BE2C (cell line): ENCODE results near the gene EXOC4.

Source experiments
- DNase-seq: peaks from one replicate; pipeline ENCODE4 v3.0.0-alpha.2; 2020
- H3K27me3 ChIP-seq: fragments of 250-450 bp; sonication (Bioruptor Pico); 2 replicates; pipeline ENCODE4 v1.5.1; 2020; ENCODE audit warnings: mild to moderate bottlenecking
- H3K36me3 ChIP-seq: fragments of 250-450 bp; sonication (Bioruptor Pico); 2 replicates; pipeline ENCODE4 v1.5.1; 2020; ENCODE audit warnings: mild to moderate bottlenecking
- H3K4me1 ChIP-seq: fragments of 250-450 bp; sonication (Bioruptor Pico); 2 replicates; pipeline ENCODE4 v1.5.1; 2020
- H3K4me3 ChIP-seq: 2 replicates; pipeline ENCODE4 v1.5.1; 2011; ENCODE audit warnings: low read depth, low read length
- H3K9me3 ChIP-seq: fragments of 250-450 bp; sonication (Bioruptor Pico); 2 replicates; pipeline ENCODE4 v1.5.1; 2020
- TF ChIP-seq, protein P1 (sequence below): IDR thresholded peaks from 2 replicates; pipeline ENCODE4 v1.5.1; 2012; ENCODE audit warnings: mild to moderate bottlenecking, low read depth, low read length

Gene EXOC4

DNA sequence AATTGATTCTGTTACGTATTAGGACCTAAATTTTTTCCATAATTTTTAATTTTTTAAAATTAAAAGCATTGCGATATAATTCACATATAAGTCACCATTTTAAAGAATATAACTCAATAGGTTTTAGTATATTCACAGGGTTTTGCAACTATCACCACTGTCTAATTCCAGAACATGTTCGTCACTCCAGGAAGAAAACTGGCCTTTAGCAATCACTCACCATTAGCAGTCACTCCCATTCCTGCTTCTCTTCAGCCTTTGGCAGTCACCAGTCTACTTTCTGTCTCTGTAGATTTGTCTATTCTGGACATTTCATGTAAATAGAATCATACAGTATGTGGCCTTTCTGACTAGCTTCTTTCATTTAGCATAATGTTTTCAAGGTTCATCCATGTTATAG is 176.5 kb downstream of the EXOC4 start:
- no peaks in the 10 kb centered on the region for H3K27me3 ChIP-seq
- no peaks in the 10 kb centered on the region; the same call in 1 of the 2 replicates for H3K36me3 ChIP-seq
- no peak overlapping the region for H3K4me3 ChIP-seq
- H3K4me1 ChIP-seq, result peaks cover 8% of the 10 kb centered on the region
- DNase-seq, result no peak
- no peaks in the 10 kb centered on the region; the same call in 1 of the 2 replicates for H3K9me3 ChIP-seq
- TF ChIP-seq, protein P1, sequence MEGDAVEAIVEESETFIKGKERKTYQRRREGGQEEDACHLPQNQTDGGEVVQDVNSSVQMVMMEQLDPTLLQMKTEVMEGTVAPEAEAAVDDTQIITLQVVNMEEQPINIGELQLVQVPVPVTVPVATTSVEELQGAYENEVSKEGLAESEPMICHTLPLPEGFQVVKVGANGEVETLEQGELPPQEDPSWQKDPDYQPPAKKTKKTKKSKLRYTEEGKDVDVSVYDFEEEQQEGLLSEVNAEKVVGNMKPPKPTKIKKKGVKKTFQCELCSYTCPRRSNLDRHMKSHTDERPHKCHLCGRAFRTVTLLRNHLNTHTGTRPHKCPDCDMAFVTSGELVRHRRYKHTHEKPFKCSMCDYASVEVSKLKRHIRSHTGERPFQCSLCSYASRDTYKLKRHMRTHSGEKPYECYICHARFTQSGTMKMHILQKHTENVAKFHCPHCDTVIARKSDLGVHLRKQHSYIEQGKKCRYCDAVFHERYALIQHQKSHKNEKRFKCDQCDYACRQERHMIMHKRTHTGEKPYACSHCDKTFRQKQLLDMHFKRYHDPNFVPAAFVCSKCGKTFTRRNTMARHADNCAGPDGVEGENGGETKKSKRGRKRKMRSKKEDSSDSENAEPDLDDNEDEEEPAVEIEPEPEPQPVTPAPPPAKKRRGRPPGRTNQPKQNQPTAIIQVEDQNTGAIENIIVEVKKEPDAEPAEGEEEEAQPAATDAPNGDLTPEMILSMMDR, result no peak

DNA sequence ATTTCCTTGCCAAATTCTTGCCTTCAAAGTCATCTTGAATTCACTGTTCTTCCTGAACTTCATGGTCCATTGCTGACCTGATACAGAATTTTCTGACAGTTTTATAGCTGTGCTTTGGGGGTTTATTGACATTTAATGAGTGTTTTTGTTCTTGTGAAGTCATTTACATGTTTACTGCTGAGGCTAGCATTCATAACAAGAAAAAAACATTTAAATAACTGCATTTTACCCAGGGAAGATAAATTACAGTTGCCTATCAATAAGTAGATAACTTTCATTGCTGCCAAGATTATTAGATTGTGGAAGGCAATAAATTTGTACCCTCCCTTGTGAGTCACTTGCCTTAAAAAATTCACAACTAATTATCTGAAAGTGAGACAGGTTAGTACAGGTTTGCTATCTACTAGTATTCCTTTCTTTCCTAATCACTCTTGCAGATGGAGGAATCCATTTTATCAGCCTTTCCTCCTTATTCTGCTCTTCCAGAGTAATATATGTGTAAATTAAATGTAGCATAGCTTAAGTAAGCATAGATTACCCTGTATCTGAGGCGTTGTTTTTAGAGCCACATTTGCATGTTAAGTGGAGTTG is 178.4 kb downstream of the EXOC4 start:
- DNase-seq, result no peak
- Histone ChIP-seq H3K9me3 (no peaks in the 10 kb centered on the region; the same call in 1 of the 2 replicates), H3K27me3 (no peaks in the 10 kb centered on the region), H3K4me1 (peaks cover 11% of the 10 kb centered on the region), H3K4me3 (no peak overlapping the region), H3K36me3 (no peaks in the 10 kb centered on the region)
- TF ChIP-seq, protein P1, result no peak

DNA sequence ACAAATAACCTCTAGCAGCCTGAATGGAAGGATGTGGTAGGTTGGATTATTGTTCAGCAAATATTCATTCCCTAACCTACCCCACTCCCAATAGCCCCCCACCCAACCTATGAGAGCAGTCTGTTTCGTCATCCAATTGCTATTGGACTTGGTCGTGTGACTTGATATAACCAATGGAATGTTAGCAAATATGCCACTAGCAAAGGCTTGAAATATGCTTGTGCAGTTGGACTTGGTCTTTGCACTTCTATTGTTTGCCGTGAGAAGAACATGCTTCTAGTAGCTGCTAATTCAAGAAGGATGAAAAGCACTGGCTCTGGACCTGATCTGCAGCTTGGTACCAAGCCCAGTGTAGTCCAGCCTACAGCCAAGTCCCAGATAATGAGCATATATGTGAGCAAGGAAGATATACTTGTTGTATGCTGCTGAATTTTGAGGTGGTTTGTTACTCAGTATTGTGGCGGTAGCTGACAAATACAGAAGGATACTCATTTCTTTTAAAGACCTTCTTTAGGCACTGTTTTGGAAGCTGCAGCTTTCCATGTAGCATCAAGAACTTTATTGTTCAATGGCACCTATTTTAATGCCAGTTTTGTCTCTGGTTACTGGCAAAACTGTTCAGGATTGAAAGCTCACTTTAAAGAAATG is 180.4 kb downstream of the EXOC4 start:
- TF ChIP-seq, protein P1, result no peak
- Histone ChIP-seq H3K27me3 (no peaks in the 10 kb centered on the region), H3K36me3 (no peaks in the 10 kb centered on the region), H3K9me3 (no peaks in the 10 kb centered on the region), H3K4me3 (no peak overlapping the region), H3K4me1 (peaks cover 14% of the 10 kb centered on the region)
- no peak for DNase-seq

DNA sequence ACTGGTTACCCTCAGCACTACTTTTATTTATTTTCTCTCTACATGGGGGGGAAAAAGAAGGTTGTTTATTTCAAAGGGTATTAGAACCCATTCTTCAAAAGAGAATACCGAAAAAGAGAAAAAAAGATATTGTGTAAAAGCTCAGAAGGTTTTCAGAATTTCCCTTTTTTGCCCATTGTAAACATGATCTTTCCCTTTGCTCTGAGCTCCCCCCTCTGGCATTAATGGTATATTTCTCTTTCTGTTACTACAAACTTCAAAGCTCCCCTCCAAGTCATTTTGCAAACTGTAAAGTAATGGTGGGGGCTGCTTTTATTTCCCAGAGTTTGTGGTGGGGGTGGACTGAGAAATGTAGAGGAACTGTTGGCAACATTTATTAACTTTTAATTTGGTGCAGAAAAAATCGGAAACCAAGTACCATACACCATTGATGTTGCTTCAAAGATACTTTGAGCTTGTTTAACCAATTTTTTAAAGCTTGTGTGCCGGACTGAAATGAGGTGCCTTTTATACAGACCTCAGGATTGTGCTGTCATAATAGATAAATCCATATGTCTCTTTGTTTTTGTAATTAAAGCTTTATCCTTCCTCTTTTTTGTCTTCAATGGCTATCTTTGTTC is 181.5 kb downstream of the EXOC4 start:
- no peaks in the 10 kb centered on the region for H3K27me3 ChIP-seq
- H3K4me3 ChIP-seq, result no peak overlapping the region
- peaks cover 14% of the 10 kb centered on the region for H3K4me1 ChIP-seq
- no peaks in the 10 kb centered on the region for H3K36me3 ChIP-seq
- TF ChIP-seq, protein P1, result peak; percentile 72
- no peaks in the 10 kb centered on the region for H3K9me3 ChIP-seq
- DNase-seq, result peak; percentile 17

DNA sequence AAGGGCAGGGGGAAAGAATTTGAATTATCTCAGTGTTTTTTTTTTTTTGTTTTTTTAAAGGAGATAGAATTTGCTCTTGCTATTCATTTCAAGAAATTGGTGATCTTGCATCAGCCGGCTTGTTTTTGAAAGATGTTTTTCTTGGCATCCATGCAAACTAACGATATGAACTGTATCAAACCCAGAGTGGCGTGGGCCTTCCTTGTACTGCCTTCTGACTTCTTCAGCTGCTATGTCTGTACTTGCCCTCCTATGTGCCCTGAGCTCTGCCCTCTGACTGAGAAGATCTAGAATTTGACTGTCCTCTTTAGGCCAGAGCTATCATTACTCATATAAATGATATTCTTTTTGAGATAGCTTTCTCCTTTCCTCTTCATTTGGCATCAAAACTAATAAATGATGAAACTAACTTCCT is 183.1 kb downstream of the EXOC4 start:
- TF ChIP-seq, protein P1, result no peak
- H3K4me1 ChIP-seq, result peaks cover 14% of the 10 kb centered on the region
- H3K27me3 ChIP-seq, result no peaks in the 10 kb centered on the region
- H3K4me3 ChIP-seq, result no peak overlapping the region
- no peak for DNase-seq
- no peaks in the 10 kb centered on the region for H3K9me3 ChIP-seq
- no peaks in the 10 kb centered on the region for H3K36me3 ChIP-seq

DNA sequence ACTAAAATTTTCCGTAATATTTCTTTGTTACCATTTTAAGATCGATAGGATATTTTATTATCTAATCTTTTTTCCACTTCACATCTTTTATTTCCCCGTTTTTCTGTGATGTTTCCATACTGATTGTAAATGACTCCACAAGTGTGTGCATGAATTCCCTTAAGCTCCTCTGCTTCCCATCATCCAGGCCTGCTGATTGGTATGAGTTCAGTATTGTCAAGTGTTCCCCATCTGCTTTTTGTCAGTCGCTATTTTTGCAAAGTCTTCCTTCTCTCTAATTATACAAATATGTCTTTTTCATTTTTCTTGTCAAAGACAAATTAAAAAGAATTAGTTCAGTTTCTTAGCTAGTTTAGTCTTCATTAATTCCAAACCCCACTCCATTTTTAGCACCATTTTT is 184.7 kb downstream of the EXOC4 start:
- Histone ChIP-seq H3K4me3 (no peak overlapping the region), H3K9me3 (no peaks in the 10 kb centered on the region), H3K4me1 (peaks cover 14% of the 10 kb centered on the region), H3K27me3 (no peaks in the 10 kb centered on the region), H3K36me3 (no peaks in the 10 kb centered on the region)
- TF ChIP-seq, protein P1, result no peak
- no peak for DNase-seq
